Left colon (tissue), 2 donors: ENCODE results near the gene RNF212B. TPM values are rescaled to one million over a fixed set of nuclear protein-coding genes. Genes with fewer than 3 reads are reported as not detected.
"Not testable (repeated sequence)": the region's sequence is repeated elsewhere in the genome, so short reads cannot be mapped to it uniquely, and the experiment has no call there.

Experiments used
- ATAC-seq: fragments of 200-7000 bp; cut with Tn5 transposase; one replicate; pipeline ENCODE4 v1.9.1; 2020; ENCODE audit warnings: mild to moderate bottlenecking, moderate library complexity
- DNase-seq, 2 donors: peaks; one replicate each; pipeline ENCODE4 v3.0.0-alpha.2; 2020
- intact Hi-C, 2 donors: fragments of 100-400 bp; cut with DNase I in 1 of 2; cut with micrococcal nuclease in 1 of 2; formaldehyde crosslinking; loops; one replicate each; pipeline versions ENCODE4 v1.11.2 to v1.14.0; 2022; cut with DNase I, micrococcal nuclease
- long read RNA-seq: library from polyadenylated mRNA; unstranded; transcript quantifications from one replicate; pipeline ENCODE4 v2.0.0, GENCODE V29; 2021
- total RNA-seq, 2 donors: library from RNA; stranded (reverse); fragmentation: NEBNext Ultra II Directional; extraction: Animal tissue kit (Norgen Biotek cat#: 25700); gene quantifications; one replicate each; pipeline ENCODE4 v1.2.1, GENCODE V29; 2021
- donor health status: DM: no; HTN: no; CAD: no.
- donor health status: DM: yes; HTN: yes; CAD: no.

The RNF212B gene
- not detected for total RNA-seq
- long read RNA-seq = 0 reads

- peak; percentile 100 for ATAC-seq
- peak; percentile 93 to 97 for DNase-seq
- intact Hi-C loops = no loop called here
Observed at GRCh38 chr14:23237772-23238594, at the start of gene RNF212B. Gene RNF212B, plus strand, starts transcription at chr14:23237936. Its CDS starts 2,410 bp downstream, at chr14:23240346.

DNA sequence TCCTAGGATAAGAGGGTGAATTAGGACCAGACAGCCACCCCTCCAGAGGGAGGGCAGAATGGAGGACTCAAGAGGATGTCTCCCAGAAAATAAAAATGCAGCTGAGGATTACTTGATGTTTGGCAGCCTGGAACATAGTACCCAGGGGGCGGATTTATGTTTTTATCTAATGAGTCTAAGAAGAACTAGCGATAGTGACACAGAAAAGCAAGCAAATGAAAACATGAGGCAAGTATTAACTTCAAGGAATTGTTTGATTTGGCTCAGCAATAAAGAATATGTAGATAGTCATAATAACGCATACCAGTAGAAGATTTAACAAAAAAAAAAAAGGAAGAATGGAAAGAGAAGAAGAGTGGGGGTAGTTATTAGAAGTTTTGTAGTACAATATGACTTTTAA, 44.3 kb upstream of the RNF212B start:
- intact Hi-C loops = no loop called here
- DNase-seq = no peak
- no peak for ATAC-seq

DNA sequence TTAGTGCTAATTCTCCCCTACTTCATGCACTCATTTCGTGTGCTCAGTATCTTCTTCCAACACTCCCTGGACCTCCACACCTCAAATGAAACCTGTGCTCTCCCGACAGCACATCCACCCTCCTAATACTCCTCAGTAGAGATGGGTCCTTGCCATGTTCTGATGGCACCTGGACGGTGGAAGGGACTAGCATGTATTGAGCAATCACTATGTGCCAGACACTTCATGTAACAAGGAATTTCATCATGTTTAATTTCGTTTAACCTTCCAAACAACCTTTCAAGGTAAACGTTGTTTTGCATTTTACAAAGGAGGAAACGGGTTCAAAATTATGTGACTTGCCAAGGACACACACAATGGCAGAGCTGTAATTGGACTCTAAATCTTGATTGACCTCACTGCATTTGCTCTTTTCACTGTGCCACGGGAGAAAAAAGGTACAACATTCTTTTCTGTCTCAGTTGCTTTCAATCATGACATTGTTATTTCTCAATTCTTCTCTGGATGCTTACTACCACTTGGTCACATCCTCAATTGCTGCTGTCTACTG, 42.1 kb upstream of the RNF212B start:
- peak; percentile 50 for ATAC-seq
- DNase-seq = no peak
- intact Hi-C loops = no loop called here

DNA sequence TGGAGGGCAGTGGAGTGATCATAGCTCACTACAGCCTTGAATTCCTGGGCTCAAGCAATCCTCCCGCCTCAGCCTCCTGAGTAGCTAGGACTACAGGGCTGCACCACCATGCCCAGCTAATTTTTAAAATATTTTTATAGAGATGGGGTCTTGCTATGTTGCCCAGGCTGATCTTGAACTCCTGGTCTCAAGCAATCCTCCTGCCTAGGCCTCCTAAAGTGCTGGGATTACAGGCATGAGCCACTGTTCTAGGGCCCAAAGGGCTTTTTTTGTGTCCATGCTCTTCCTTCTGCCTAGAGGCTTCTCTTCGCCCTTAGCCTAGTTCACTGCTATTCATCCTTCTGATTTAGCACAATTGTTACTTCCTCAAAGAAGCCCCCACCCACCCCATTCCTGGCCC, 41.2 kb upstream of the RNF212B start:
- DNase-seq, ATAC-seq, intact Hi-C loops: not testable (repeated sequence)

- DNase-seq, intact Hi-C loops, ATAC-seq: not testable (repeated sequence)
Observed at GRCh38 chr14:23199141-23199540, 38.6 kb upstream of the RNF212B start.

- intact Hi-C loops = no loop called here
- DNase-seq = no peak
- no peak for ATAC-seq
Observed at GRCh38 chr14:23202001-23202400, 35.7 kb upstream of the RNF212B start.

DNA sequence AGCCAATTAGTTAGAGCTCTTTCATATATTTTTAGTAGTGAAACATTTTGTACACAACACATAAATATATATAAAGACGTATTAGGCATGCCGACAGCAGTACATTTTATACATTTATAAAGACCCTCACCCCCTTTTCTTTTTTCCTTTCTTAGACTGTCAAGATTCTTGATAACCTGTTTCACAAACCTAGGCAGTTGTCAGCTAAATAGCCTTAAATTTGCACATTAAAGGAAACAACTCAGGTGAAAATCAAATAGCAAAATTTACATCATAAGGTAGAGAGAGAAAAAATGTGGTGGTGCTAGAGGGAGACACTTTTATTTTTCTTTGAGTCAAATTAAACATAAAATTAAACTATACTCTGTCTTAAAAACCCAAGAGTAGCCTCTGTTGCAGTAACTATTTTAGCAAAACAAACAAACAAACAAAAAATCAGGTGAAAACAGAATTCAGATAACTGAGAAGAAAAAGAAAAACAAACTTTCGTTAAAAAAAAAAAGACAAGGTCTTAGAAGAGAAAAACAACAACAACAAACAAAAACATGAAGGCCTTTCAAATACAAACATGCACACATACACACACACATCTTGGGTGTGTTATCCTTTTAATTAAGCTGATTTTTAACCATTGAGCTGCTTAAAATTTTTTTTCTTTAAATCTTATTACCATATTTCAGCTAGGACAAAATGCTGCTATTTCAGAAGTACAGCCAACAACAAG, 31.2 kb upstream of the RNF212B start:
- no peak for ATAC-seq
- intact Hi-C loops = no loop called here

DNA sequence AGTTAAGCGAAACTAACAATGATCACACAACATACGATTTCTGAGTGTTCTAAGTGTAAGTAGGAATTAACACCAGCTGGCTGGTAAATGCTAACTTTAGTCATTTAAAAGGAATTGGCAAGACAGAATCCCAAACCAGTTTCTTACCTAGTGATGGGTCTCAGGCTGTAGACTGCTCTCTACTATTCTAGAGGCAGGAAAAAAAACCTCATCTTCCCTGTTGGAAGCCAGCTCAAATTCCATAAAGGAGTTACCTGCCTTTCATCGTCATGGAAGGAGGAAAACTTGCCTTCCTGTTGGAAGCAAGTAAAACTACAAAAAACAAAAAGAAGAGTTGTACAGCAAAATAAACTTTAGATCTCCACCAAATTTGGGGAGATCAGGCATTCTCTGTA, 30.6 kb upstream of the RNF212B start:
- DNase-seq = no peak
- ATAC-seq = no peak
- intact Hi-C loops = no loop called here

More for the DNA sequence above, 31.2 kb upstream of the RNF212B start:
- DNase-seq = no peak

DNA sequence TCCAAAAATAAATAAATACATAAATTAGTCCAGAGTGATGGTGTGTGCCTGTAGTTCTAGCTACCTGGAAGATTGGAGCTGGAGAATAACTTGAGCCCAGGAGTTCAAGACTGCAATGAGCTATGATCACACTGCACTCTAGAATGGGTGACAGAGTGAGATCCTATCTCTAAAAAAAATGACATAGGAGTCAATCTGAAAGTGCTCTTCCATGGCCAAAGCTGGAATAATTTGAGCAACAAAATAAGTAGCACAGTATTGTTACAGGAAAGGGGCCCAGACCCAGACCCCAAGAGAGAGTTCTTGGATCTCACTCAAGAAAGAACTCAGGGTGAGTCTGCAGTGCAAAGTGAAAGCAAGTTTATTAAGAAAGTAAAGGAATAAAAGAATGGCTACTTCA, 29.4 kb upstream of the RNF212B start:
- no peak for ATAC-seq
- no peak for DNase-seq
- intact Hi-C loops = no loop called here

DNA sequence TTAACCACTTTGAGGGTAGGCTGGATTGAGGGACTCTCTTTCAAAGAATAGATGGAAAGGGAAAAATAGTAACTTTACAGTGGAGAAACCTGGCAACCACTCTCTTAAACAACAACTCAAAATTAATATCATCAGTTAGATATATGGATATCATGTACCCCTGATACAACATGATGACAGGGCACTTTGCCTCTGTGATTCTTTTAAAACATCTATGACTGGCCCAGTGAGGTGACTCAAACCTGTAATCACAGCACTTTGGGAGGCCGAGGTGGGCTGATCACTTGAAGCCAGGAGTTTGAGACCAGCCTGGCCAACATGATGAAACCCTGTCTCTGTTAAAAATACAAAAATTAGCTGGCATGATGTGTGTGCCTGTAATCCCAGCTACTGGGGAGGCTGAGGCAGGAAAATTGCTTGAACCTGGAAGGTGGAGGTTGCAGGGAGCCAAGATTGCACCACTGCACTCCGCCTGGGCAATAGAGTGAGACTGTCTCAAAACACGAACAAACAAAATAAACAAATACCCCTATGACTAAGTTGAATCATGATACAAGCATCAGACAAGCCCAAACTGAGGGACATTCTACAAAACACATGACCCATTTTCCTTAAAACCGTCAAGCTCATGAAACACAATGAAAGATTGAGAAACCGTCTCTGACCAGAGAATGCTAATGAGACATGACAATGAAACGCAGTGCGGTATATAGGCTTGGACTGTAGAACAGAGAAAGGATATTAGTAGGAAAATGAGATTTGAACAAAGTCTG, 27.9 kb upstream of the RNF212B start:
- DNase-seq (no peak), ATAC-seq (no peak)
- intact Hi-C loops = no loop called here

- intact Hi-C loops = no loop called here
- DNase-seq (no peak), ATAC-seq (no peak)
Observed at GRCh38 chr14:23215421-23215820, 22.3 kb upstream of the RNF212B start.

GRCh38 chr14:23217032-23218020, 20.4 kb upstream of the RNF212B start:
- intact Hi-C loops = no loop called here
- no peak for ATAC-seq

DNA sequence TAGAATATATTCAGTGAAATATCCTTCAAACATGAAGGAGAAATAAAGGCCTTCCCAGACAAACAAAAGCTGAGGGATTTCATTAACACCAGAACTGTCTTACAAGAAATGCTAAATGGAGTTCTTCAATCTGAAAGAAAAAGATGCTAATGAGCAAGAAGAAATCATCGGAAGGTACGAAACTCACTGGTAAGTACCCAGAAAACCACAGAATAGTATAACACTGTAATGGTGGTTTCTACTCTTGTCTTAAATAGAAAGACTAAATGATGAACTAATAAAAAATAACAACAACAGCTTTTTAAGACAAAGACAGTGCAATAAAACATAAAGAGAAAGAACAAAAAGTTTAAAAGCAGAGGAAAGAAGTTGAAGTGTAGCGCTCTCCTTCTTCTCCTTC, 18.7 kb upstream of the RNF212B start:
- DNase-seq (no peak), ATAC-seq (no peak)
- intact Hi-C loops = no loop called here

More at GRCh38 chr14:23217032-23218020, 20.4 kb upstream of the RNF212B start:
- no peak for DNase-seq

- intact Hi-C loops, DNase-seq, ATAC-seq: not testable (repeated sequence)
Observed at GRCh38 chr14:23224958-23225357, 12.8 kb upstream of the RNF212B start.

DNA sequence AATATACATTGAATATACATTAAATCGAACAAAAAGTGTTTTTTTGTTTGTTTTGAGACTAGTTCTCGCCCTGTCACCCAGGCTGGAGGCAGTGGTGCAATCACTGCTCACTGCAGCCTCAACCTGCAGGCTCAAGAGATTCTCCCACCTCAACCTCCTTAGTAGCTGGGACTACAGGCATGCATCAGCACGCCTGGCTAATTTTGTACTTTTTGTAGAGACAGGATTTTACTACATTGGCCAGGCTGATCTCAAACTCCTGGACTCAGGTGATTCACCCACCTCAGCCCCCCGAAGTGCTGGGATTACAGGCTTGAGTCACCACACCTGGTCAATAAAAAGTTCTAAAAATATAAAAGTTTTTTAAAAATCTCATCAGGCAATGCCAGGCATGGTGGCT, 10.2 kb upstream of the RNF212B start:
- intact Hi-C loops = no loop called here

DNA sequence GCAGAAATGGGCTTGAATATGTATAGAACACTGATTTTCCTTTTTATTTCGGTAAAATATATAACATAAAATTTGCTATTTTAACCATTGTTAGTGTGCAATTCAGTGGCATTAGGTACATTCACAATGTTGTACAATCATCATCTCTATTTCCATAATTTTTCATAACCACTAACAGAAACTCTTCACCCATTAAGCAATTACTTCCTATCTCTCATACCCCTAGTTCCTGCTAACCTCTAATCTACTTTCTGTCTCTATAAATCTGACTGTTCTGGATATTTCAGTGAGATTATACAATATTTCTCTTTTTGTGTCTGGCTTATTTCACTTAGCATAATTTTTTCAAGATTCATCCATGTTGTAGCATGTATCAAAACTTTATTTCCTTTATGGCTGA, 8.9 kb upstream of the RNF212B start:
- ATAC-seq (no peak), DNase-seq (no peak)
- intact Hi-C loops = no loop called here

More for the DNA sequence above, 10.2 kb upstream of the RNF212B start:
- DNase-seq (no peak), ATAC-seq (no peak)

DNA sequence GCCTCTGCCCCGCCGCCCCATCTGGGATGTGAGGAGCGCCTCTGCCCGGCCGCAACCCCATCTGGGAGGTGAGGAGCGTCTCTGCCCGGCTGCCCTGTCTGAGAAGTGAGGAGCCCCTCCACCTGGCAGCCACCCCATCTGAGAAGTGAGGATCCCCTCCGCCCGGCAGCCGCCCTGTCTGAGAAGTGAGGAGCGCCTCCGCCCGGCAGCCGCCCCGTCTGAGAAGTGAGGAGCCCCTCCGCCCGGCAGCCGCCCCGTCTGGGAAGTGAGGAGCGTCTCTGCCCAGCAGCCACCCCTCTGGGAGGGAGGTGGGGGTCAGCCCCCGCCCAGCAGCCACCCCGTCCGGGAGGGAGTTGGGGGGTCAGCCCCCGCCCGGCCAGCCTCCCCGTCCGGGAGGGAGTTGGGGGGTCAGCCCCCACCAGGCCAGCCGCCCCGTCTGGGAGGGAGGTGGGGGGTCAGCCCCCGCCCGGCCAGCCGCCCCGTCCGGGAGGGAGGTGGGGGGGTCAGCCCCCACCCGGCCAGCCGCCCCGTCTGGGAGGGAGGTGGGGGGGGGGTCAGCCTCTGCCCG, 5.4 kb upstream of the RNF212B start:
- intact Hi-C loops, DNase-seq, ATAC-seq: not testable (repeated sequence)

DNA sequence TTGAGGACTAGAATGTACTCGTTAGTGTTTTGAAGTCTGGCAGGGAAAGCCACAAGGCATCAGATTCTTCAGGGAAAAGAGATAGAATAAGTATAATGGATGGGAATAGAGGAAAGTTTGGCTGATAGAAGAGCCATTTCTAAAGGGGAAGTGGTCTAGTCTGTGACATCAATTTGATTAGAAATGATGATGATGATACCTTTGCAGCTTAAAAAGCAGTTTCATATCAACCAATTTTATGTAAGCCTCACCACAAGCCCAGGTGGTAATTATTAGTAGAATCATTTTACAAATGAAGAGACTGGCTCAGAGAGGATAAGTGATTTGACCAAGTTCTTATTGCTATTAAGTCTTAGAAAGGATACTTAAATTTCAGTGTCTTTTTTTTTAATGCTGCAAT, 2.9 kb downstream of the RNF212B start:
- no peak for DNase-seq
- intact Hi-C loops = no loop called here
- ATAC-seq = no peak
